EH (cell line): Measurements from ENCODE around the gene NSMF.

ENCODE experiments used
- DNase-seq: peaks from one replicate; pipeline ENCODE4 v3.0.0-alpha.2; 2015; ENCODE audit warnings: low read depth

The NSMF gene, protein sequence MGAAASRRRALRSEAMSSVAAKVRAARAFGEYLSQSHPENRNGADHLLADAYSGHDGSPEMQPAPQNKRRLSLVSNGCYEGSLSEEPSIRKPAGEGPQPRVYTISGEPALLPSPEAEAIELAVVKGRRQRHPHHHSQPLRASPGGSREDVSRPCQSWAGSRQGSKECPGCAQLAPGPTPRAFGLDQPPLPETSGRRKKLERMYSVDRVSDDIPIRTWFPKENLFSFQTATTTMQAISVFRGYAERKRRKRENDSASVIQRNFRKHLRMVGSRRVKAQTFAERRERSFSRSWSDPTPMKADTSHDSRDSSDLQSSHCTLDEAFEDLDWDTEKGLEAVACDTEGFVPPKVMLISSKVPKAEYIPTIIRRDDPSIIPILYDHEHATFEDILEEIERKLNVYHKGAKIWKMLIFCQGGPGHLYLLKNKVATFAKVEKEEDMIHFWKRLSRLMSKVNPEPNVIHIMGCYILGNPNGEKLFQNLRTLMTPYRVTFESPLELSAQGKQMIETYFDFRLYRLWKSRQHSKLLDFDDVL

DNA sequence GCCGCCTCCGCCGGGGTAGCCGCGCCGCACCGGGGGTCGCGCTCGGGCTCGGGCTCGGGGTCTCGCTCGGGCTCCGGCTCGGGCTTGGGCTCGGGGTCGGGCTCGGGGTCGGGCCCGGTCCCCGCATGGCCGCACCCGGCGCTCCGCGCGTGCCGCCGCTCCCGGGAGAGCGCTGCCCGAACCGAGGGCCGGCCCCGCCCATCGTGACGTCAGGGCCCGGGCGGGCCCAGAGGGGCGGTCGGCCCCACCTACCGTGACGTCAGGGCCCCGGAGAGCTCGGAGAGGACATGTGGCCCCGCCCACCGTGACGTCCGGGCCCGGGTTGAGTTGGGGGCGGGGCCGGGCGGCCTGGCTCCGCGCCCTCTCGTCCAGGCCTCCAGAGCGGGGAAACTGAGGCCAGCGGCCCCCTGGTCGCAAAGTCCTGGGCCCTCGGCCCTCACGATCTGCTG lies at the start of gene NSMF:
TSS of gene NSMF (minus strand) at position 183 of the 449 bp plus-strand sequence. CDS start 232 bp downstream, outside the sequence.
- peak; percentile 91 for DNase-seq

DNA sequence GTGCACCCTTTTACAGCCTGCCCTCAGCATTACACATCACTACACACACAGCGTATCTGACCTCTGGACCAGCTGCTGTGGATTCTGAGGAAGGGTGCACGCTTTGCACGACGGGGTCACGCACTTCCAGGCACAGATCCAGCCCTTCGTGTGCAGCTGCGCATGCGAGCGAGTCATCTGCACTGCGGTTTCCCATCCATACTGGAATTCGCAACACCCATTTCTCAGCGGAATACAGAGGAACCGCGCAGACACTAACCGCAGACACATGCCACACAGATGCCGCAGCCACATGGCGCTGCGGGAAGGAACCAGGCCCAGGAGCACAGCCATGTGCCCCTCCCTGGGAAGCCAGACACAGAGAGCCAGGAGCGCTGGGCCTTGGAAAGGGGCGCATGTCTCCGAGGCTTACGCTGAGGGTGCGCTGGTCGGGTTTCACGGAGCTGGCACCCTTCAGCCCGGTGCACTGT lies 47.6 kb upstream of the NSMF start:
- DNase-seq, result peak; percentile 87

DNA sequence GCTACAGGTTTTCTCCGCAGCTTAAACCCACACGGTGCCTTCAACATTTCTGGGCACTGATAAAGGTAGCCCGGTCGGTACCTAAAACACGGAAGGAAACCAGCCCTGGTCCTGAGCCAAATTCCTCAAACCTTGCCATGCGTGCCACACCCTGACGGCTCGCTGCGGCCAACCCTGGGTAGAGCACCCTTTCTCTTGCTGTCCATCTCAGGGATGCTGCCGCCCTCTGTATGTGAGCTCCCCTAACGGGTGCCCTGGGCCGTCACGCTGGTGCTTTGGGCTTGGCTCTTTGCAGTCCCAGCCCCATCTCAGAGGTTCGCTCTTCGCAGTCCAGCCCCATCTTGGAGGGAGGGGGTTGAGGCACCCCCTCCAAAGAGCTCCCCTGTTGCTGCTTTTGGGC lies 47.1 kb upstream of the NSMF start:
- DNase-seq, result no peak

DNA sequence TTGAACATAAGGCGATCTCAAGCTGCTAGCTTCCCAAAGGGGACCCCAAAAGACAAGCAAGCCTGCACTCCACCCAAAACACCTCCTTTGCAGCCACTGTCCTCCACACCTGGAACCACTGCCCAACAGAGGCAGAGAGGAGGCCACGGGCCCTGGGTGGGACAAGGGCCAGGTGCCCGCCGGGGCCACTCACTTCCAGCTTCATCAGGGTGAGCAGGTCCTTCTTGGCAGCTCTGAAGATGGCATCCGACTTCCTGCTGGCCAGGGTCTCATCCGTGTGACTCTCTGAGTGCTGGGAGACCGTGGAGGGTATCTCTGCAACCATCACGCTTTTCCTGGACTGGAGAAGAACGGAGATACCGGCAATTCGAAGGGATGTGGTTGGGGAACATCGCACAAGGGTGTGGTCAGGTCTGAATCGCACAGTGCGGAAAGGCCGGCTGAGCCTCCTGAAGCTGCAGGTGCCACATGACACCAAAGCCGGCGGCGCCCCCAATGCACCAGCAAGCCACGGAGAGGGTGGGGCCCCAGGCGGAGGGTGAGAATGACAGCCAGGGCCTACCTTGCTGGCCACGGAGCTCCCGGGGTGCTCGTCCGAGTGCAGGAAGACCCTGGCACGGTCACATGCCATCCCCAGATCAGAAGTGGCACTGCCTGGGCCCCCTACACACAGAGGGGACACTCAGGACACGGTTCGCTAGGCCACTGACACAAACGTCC lies 46.4 kb upstream of the NSMF start:
- no peak for DNase-seq

DNA sequence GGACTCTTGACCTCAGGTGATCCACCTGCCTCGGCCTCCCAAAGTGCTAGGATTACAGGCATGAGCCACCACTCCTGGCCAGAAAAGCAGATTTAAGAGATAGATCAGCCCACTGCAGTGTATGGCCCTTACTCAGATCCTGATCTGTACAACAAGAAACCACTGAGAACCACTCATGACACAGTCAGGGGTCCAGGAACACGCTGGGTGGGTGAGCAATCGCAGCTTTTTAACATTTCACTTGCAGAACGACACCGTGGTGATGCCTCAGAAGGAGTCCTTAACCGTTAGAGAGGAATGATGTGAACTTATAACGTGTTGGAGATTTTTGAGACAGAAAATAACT lies 45.3 kb upstream of the NSMF start:
- no peak for DNase-seq

DNA sequence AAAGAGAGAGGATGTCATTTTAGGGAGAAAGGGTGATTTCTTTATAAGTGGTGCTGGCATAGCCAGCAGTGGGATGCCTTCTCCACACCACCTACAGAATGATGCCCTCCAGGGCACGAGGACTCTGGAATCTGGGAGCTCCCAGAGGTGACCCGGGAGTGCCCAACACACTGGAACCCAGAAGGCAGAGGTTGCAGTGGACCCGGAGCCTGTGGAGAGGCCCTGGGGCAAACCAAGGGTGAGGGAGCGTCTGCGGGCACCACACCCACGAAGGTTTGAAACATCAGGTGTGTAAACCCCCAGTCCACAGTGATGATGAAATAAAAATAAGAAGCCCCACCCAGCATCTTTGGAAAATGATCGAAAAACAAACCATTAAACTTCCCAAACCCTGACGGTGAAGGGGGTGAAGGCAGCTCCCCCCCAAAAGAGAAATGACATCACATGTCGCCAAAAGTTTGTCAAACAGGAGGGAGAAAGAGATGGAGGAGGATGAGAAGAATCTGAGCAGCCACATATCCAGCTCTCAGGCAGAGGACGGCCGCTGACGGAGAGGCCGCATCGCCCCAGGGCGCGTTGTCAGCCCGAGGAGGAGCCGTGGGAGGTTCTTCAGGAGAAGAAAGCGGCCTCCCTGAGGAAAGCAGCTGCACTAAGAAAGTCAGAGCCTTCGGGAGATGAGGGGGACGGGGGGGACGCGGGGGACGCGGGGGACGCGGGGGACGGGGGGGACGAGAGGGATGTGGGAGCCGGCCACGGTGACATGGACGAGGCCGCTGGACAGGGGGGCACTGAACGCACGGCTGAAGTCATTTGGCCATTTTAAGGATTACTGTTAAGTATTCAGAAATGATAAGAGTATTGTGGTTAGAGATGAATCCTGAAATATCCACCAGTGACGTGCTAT lies 43.1 kb upstream of the NSMF start:
- no peak for DNase-seq

DNA sequence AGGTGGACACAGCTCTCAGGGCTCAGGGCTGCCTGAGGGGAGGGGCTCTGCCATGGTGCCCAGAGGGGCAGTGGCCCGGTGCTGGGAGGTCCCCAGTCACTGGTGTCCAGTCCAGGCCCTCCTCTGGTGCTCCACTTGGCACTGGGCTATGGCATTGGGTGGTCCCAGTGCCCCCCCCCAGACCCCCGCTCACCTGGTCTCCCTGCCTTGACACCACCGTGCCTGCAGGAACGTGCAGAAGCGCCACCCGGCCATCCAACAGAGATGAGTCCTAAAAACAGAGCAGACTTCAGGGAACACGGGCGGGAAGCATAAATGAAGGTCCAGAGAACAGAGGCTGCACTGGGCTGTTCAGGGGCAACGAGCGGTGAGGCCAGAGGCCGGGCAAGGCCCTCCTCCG lies 42.3 kb upstream of the NSMF start:
- DNase-seq, result no peak

DNA sequence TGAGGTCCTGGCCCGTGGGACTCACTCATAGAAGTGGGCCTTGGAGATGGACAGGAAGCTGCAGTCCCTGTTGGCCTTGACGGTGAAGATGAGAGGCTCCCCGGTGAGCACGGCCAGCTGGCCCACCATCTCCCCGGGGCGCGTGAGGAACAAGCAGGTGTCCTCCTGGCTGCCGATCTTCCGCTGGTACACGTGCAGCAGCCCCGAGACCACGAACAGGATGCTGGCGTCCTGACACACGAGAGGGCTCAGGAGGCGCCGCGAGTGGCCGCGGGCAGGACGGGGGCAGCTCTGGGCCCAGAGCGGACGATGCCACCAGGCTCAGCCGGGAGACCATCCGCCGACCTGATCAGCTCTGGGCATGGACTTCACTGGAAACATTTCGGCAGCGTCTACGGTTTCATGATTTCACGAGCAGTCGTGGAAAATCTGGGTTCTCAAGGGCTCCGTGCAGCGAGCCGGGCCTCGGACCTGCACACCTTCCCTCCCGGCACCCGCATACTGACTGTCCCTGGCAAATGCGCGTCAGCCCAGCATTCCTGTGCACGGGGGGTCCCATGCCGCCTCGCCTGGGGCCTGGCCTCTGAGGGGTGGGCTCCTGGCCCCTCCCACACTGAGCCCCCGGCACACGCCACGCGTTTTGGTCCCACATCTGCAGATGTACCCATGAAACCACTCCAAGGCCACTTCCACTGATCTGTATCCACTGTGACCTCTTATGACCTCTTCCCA lies 41.7 kb upstream of the NSMF start:
- DNase-seq, result no peak

DNA sequence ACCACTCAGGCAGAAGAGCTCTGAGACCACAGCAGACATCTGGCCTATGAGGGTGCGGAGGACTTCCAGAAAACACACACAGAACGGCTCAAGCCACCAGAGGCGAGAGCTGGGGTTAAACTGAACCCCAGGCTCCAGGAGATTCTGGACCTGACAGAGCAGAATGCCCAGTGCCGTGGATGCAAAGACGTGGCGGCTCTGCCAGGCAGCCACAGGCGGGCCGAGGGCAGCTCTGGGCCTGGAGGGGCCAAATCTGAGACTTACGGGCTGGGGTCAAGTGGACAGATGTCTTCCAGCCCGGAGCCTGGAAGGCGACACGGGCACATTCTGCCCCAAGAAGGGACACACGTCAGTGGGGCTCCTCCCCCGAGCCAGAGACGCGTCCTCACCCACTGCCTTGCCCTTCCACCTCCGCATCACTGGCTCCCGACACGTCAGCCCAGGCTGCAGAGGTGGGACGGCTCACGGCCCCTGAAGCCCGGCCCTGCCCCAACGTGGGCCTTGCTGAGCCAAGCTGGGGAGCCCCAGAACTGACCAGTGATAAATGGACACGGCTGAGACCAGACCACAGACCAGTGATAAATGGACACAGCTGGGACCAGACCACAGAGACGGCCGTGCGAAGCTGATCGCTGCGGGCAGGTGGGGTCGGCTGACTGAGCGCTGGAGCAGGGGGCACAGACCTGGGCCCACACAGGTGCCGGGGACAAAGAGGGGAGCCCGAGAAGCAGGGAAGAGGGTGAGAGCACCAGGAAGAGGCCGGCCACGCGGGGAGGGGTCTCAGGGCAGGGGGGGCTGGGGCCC lies 40.9 kb upstream of the NSMF start:
- no peak for DNase-seq

DNA sequence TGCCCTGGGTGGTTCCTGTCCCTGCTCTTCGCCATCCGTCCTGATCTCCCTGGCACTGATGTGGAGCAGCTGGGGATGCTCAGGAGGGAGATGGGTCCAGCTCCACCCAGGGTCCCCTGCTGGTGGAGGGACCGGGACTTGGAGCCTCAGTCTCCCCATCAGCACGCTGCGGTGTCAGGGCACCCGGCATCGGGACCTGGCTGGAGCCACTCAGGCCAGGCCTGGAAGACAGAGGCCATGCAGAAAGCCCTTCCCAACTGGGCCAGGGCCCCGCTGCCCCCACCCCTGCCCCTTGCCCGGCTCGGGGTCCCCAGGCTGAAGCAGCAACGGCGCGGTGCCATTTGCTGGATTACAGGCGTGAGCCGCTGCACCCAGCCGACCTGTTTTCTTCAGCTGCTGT lies 40.3 kb upstream of the NSMF start:
- DNase-seq, result no peak

DNA sequence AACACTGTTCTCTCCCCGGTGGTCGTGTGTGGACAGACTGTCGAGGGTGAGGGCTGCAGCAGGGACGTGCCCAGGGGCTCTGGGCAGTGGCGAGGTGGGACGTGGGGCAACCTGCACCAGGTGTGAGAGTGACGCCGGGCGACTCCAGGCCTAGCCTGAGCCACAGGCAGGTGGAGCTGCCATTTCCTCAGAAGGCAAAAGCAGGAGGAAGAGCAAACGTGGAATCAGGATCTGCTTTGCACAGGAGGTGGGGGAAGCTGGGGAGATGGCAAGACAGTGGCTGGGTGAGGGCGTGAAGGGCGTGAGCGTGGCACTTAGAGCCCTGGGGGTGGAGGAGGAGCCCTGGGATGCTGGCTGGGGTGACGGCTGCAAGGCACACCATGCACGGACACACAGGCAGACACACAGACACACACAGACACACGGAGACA lies 39.6 kb upstream of the NSMF start:
- DNase-seq, result no peak

DNA sequence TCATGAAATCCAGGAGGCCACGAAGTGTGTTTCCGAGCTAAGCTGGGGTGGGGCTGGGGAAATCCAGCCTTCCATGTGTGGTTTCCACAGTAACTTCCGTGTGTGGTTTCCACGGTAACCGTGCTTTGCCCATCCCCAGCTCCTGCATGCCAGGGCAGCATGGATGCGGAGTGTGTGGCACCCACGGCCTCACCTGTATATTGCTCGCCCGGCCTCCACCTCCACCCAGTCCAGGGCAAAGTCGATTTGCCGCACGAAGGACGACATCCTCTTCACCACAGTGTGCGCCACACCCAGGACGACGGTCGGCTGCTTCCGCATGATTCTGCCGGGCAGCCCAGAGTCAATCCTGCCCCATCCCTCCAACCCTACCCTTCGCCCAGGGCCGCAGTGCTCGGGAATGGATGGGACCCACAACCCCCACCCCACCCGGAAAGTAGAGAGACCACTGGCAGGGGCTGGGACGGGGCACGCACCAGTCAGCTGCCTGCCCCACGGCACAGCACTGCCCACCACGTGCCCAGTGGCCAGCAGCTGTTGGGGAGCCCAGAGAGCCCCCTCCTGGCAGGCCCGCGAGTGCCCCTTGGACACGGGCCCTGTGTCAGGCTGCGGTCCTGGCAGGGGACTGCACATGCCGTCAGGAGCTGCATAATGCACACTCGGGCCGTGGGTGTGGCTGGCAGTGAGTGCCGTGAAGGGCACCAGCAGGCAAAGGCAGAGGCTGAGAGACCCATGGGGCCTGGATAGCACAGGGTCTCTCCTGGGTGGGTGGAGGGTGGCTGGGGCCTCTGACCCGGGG lies 39.0 kb upstream of the NSMF start:
- no peak for DNase-seq

DNA sequence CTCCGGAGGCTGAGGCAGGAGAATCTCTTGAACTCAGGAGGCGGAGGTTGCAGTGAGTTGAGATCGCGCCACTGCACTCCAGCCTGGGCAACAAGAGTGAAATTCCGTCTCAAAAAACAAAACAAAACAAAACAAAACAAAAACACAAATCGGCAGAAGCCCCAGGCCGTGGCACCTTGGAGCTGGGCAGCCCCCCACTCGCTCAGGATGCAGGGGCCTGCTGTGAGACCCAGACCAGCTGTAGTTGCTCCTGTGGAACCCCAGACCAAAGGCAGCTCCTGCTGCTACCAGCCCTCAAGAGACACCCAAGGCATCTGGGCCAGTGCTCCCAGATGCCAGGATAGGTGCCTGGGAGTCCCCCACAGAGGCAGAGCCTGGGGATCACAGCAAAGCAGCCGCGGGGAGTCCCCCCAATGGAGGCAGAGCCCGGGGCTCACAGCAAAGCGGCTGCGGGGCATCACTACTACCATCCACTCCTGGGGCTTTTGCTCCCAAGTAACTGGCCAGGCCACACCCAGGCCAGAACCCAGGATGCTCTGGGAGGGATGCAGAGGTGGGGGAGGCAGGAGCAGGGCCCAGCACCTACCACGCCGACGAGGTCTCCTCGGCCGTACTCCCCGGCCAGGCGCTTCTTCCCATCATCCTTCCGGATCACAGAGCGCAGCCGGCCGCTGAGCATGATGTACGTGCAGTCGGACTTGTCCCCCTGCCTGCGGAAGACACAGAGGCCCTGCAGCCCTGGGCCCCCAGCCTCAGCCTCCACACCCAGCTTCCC lies 37.7 kb upstream of the NSMF start:
- DNase-seq, result no peak

DNA sequence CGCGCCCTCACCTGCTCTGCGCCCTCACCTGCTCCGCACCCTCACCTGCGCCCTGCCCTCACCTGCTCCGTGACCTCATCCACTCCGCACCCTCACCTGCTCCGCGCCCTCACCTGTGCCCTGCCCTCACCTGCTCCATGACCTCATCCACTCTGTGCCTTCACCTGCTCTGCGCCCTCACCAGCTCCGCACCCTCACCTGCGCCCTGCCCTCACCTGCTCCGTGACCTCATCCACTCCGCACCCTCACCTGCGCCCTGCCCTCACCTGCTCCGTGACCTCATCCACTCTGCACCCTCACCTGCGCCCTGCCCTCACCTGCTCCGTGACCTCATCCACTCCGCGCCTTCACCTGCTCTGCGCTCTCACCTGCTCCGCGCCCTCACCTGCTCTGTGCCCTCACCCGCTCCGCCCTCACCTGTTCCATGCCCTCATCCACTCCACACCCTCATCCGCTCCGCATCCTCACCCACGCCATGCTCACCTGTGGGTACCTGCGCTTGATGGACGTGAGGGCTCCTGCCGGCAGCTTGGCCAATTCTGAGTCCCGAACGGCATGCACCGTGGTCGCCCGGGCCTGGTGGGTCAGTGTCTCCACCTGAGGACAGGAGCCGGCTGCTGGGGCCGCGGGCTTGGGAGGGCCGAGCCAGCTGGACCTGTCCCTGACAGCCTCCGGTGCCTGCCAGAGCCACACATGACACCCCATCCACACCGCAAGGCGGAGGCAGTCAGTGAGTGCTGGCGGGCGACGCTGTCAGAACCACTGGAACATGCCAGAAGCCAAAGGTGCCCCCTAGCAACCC lies 35.6 kb upstream of the NSMF start:
- DNase-seq, result no peak

DNA sequence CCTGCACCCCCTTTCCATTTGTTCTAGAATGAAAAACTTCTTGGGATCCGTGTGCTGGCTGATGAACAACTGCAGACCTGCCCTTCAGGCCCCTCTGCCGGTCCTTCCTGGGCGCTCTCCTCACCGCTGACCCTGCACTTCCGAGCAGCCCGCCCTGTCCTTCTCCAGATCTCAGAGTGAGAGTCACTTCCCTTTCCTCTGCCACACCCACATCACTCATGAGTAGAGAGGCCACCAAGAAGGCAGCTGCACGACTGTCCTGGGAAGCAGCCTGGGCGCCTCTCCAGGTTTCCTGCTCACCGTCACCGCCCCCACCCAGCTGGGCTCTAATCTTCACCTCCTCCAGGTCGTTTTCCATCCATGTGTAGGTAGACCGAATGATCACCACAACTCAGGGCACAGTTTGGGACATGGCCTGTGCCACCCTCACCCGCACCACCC lies 35.0 kb upstream of the NSMF start:
- DNase-seq, result no peak

DNA sequence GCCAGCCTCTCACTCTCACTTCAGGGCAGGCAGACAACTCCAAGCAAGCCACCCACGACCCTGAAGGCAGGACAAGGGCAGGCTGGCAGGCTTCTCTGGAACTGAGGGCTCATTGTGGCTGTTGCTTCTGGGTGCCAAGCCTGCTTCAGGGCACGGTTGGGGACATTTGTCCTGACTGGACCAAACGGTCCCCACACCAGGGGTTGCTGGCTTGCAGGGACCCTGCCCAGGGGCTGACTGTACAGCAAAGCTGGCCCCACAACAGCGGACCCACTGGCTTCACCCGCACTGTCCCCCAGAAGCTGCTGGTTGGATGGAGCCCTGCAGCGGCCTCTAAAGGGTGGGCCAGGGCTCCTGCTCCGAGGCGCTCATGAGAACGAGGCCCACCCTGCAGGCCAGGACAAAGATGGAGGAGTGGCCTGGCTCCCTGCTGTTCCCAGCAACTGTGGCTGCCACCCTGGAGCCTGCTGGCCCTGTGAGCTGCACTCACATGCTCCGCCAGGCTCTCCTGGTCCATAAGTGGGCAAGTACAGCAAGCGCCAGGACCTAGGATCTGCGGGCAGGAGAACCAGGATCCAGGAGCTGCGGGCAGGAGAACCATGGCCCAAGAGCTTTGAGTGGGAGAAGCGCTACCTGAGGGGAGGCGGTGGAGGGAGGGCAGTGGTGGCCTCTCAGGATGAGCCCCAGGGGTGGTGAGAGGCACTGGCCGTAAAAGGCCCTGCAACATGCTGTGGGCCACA lies 34.4 kb upstream of the NSMF start:
- no peak for DNase-seq
